ENCODE measurements around the gene SPATA2. TPM values are rescaled to one million over a fixed set of nuclear protein-coding genes. Genes with fewer than 3 reads are reported as not detected.
A peak's percentile ranks its signal among the peaks of the same experiment; 100 is the strongest.

Gene SPATA2
- total and polyA plus RNA-seq, 2 of the 13 experiments (the other 11 are each of a cell fraction or from before 2014, with no cell fraction given): 3.2 to 8.7 TPM

DNA sequence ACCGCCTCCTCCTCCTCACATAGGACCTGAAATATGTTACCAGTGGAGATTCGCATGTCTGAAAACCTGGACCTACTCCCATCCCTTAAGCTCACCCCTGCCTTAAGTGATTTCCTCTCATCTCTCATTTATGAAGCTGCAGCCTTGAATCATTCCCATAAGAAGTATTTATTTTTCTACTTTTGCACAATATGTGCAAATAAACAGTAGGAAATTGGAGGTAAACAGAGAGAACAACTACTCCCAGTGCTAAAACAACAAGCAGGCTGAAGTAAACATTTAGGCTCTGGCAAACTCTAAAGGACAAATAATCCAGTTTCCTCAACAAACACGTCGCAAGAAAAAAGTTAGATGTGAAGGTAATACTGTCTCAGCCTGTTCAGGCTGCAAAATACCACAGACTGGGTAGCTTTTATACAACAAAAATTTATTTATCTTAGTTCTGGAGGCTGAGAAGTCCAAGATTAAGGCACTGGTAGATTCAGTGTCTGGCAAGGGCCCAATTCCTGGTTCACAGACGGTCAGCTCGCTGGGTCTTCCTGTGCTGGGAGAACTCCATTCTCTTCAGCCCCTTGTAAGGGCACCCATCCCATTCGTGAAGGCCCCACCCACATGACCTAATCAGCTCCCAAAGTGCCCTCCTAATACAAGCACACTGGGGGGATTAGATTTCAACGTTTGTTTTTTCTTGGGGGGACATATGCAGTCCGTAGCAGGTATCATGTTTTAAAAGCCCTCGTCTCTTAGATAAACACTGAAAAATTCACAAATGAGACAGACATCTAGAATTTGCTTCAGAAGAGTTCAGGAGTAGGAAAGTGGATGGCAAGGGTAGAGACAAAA is 15.6 kb downstream of the SPATA2 start (continued):
- no peak for TF ChIP-seq MEIS2 (CRISPR knock-in tag; IDR thresholded peaks at IDR 0.05)
- TF ChIP-seq TAF15 (IDR thresholded peaks at IDR 0.05; ENCODE audit: low read depth, low read length, poor library complexity, severe bottlenecking): no peak
- TF ChIP-seq RAD21 (CRISPR knock-in tag; IDR thresholded peaks at IDR 0.05): no peak
- no peak for TF ChIP-seq ZFP36L1 (CRISPR knock-in tag; IDR thresholded peaks at IDR 0.05)
- TF ChIP-seq, protein P1, sequence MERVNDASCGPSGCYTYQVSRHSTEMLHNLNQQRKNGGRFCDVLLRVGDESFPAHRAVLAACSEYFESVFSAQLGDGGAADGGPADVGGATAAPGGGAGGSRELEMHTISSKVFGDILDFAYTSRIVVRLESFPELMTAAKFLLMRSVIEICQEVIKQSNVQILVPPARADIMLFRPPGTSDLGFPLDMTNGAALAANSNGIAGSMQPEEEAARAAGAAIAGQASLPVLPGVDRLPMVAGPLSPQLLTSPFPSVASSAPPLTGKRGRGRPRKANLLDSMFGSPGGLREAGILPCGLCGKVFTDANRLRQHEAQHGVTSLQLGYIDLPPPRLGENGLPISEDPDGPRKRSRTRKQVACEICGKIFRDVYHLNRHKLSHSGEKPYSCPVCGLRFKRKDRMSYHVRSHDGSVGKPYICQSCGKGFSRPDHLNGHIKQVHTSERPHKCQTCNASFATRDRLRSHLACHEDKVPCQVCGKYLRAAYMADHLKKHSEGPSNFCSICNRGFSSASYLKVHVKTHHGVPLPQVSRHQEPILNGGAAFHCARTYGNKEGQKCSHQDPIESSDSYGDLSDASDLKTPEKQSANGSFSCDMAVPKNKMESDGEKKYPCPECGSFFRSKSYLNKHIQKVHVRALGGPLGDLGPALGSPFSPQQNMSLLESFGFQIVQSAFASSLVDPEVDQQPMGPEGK (CRISPR knock-in tag; IDR thresholded peaks at IDR 0.05): 0 out of 2 replicates have a peak, but pooled peaks have one; percentile 19
- no peak for TF ChIP-seq SMAD9 (CRISPR knock-in tag; IDR thresholded peaks at IDR 0.05)
- no peak for TF ChIP-seq ZBTB38 (CRISPR knock-in tag; IDR thresholded peaks at IDR 0.05)
- TF ChIP-seq KDM1A (CRISPR knock-in tag; IDR thresholded peaks at IDR 0.05): no peak
- TF ChIP-seq NFATC3 (CRISPR knock-in tag; IDR thresholded peaks at IDR 0.05): no peak
- no peak for TF ChIP-seq XRCC5 (optimal IDR thresholded peaks at IDR 0.05; ENCODE audit: low read length)
- TF ChIP-seq REL (CRISPR knock-in tag; conservative IDR thresholded peaks at IDR 0.05): no peak
- TF ChIP-seq ZNF629 (CRISPR knock-in tag; conservative IDR thresholded peaks at IDR 0.05): no peak
- no peak for TF ChIP-seq CAMTA2 (CRISPR knock-in tag; IDR thresholded peaks at IDR 0.05; ENCODE audit: borderline replicate concordance)
- no peak for TF ChIP-seq NFE2 (CRISPR knock-in tag; IDR thresholded peaks at IDR 0.05)
- TF ChIP-seq ZNF12 (CRISPR knock-in tag; IDR thresholded peaks at IDR 0.05): no peak
- TF ChIP-seq GATAD2A (CRISPR knock-in tag; IDR thresholded peaks at IDR 0.05): peak; percentile 89
- no peak for TF ChIP-seq ZNF160 (CRISPR knock-in tag; IDR thresholded peaks at IDR 0.05)
- TF ChIP-seq, protein P2, sequence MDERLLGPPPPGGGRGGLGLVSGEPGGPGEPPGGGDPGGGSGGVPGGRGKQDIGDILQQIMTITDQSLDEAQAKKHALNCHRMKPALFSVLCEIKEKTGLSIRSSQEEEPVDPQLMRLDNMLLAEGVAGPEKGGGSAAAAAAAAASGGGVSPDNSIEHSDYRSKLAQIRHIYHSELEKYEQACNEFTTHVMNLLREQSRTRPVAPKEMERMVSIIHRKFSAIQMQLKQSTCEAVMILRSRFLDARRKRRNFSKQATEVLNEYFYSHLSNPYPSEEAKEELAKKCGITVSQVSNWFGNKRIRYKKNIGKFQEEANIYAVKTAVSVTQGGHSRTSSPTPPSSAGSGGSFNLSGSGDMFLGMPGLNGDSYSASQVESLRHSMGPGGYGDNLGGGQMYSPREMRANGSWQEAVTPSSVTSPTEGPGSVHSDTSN (CRISPR knock-in tag; IDR thresholded peaks at IDR 0.05): no peak
- no peak for TF ChIP-seq ZNF652 (CRISPR knock-in tag; IDR thresholded peaks at IDR 0.05; ENCODE audit: borderline replicate concordance, low read depth)
- no peak for TF ChIP-seq ZKSCAN8 (CRISPR knock-in tag; IDR thresholded peaks at IDR 0.05; ENCODE audit: borderline replicate concordance)
- TF ChIP-seq, protein P3, sequence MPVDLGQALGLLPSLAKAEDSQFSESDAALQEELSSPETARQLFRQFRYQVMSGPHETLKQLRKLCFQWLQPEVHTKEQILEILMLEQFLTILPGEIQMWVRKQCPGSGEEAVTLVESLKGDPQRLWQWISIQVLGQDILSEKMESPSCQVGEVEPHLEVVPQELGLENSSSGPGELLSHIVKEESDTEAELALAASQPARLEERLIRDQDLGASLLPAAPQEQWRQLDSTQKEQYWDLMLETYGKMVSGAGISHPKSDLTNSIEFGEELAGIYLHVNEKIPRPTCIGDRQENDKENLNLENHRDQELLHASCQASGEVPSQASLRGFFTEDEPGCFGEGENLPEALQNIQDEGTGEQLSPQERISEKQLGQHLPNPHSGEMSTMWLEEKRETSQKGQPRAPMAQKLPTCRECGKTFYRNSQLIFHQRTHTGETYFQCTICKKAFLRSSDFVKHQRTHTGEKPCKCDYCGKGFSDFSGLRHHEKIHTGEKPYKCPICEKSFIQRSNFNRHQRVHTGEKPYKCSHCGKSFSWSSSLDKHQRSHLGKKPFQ (CRISPR knock-in tag; IDR thresholded peaks at IDR 0.05; ENCODE audit: insufficient replicate concordance): no peak
- TF ChIP-seq ZFP82 (CRISPR knock-in tag; IDR thresholded peaks at IDR 0.05; ENCODE audit: borderline replicate concordance): no peak
- TF ChIP-seq, protein P4, sequence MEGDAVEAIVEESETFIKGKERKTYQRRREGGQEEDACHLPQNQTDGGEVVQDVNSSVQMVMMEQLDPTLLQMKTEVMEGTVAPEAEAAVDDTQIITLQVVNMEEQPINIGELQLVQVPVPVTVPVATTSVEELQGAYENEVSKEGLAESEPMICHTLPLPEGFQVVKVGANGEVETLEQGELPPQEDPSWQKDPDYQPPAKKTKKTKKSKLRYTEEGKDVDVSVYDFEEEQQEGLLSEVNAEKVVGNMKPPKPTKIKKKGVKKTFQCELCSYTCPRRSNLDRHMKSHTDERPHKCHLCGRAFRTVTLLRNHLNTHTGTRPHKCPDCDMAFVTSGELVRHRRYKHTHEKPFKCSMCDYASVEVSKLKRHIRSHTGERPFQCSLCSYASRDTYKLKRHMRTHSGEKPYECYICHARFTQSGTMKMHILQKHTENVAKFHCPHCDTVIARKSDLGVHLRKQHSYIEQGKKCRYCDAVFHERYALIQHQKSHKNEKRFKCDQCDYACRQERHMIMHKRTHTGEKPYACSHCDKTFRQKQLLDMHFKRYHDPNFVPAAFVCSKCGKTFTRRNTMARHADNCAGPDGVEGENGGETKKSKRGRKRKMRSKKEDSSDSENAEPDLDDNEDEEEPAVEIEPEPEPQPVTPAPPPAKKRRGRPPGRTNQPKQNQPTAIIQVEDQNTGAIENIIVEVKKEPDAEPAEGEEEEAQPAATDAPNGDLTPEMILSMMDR (CRISPR knock-in tag; IDR thresholded peaks at IDR 0.05): no peak
- TF ChIP-seq NONO (IDR thresholded peaks at IDR 0.05): no peak
- TF ChIP-seq NONO (CRISPR knock-in tag; conservative IDR thresholded peaks at IDR 0.05): no peak
- TF ChIP-seq PPARG (CRISPR knock-in tag; conservative IDR thresholded peaks at IDR 0.05): no peak

All from HepG2 (cell line).